Measurements from ENCODE around the gene SEPTIN3.

DNA sequence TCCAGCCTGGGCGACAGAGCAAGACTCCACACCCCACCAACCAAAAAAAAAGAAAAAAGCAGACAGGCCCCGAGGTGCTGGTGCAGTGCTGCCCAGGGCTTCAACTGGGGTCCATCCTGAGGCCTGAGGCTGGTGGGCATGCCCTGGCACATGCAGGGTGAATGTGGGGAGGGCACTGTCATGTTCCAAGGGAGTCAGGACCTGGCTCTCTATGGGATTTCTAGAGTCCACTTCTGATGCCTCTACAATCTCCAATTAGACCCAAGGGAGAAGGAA lies 32.4 kb upstream of the SEPTIN3 start:
- TF ChIP-seq POLR2A (IDR thresholded peaks at IDR 0.05), result no peak
- TF ChIP-seq, protein P1, sequence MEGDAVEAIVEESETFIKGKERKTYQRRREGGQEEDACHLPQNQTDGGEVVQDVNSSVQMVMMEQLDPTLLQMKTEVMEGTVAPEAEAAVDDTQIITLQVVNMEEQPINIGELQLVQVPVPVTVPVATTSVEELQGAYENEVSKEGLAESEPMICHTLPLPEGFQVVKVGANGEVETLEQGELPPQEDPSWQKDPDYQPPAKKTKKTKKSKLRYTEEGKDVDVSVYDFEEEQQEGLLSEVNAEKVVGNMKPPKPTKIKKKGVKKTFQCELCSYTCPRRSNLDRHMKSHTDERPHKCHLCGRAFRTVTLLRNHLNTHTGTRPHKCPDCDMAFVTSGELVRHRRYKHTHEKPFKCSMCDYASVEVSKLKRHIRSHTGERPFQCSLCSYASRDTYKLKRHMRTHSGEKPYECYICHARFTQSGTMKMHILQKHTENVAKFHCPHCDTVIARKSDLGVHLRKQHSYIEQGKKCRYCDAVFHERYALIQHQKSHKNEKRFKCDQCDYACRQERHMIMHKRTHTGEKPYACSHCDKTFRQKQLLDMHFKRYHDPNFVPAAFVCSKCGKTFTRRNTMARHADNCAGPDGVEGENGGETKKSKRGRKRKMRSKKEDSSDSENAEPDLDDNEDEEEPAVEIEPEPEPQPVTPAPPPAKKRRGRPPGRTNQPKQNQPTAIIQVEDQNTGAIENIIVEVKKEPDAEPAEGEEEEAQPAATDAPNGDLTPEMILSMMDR (IDR thresholded peaks at IDR 0.05), result no peak
